Activated naive CD8-positive, alpha-beta T cell treated with anti-CD3 and anti-CD28 coated beads, Interleukin-2, amount 10 ng/mL, durations not matched to agents 7 days and 5 days (primary cell): ENCODE results near the gene IL23A. TPM values are rescaled to one million over a fixed set of nuclear protein-coding genes. Genes with fewer than 3 reads are reported as not detected.

Experiments used
- ATAC-seq: fragments of 150-1000 bp; cut with Tn5 transposase; one replicate; pipeline ENCODE4 v1.10.0; 2021; ENCODE audit warnings: low read depth, moderate library complexity
- POLR2A ChIA-PET: fragments of 350-600 bp; sonication (Branson Sonifier 250); formaldehyde crosslinking; loops from one replicate; lab custom pipeline; 2021; ENCODE audit warnings: antibody characterized with exemption; lab: Charles Lee
- DNase-seq: peaks from one replicate; pipeline ENCODE4 v3.0.0; 2021
- H3K27ac Mint-ChIP-seq: one replicate; pipeline ENCODE4 v1.8.0; 2022; ENCODE audit warnings: mild to moderate bottlenecking, mixed read lengths
- H3K27me3 Mint-ChIP-seq: one replicate; pipeline ENCODE4 v1.8.0; 2022; ENCODE audit warnings: mild to moderate bottlenecking, moderate library complexity, mixed read lengths
- H3K36me3 Mint-ChIP-seq: one replicate; pipeline ENCODE4 v1.8.0; 2021; ENCODE audit warnings: mild to moderate bottlenecking, mixed read lengths
- H3K4me1 Mint-ChIP-seq: one replicate; pipeline ENCODE4 v1.8.0; 2021; ENCODE audit warnings: mixed read lengths
- H3K4me3 Mint-ChIP-seq: one replicate; pipeline ENCODE4 v1.8.0; 2022; ENCODE audit warnings: mild to moderate bottlenecking, moderate library complexity, mixed read lengths
- H3K9me3 Mint-ChIP-seq: one replicate; pipeline ENCODE4 v1.8.0; 2021; ENCODE audit warnings: mixed read lengths
- total RNA-seq, 2 experiments: library from RNA; stranded (reverse); gene quantifications; one replicate each; pipeline ENCODE4 v1.2.3, GENCODE V29; 2021

The IL23A gene
- total RNA-seq, 2 experiments from 2014 or later = 10.2 to 10.9 TPM

DNA sequence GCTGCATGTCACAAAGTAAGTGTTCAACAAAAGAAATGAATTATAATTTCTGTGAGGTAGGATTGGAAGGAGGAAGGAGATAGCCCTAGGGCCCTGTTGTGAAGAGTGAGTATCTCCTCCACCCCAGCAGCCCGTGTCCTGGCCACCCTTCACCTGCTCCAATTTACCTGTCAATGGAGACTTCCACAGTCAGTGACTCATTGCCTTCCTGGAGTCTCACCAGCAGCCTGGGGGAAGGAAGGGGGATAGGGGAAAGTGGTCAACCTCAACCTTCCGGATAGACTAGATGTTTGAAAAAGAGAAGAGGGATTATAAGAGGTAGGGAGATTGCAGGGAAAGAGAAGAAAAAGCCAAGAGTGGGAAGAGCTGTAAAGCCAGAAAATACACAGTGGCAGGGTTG, 12.0 kb downstream of the IL23A start:
- no peak overlapping the region for H3K4me3 Mint-ChIP-seq
- H3K27me3 Mint-ChIP-seq = no peaks in the 10 kb centered on the region
- ATAC-seq = no peak
- H3K27ac Mint-ChIP-seq = no peak overlapping the region
- DNase-seq = no peak
- peaks cover 39% of the 10 kb centered on the region for H3K36me3 Mint-ChIP-seq
- no peaks in the 10 kb centered on the region for H3K9me3 Mint-ChIP-seq
- H3K4me1 Mint-ChIP-seq = peaks cover 3% of the 10 kb centered on the region
- POLR2A ChIA-PET = interaction anchor here (1.0 to 15.3 kb wide), 3 partner anchors 8 to 18 kb away, joined by 4 to 153 read pairs (median 10); partner anchors contain the start of genes IL23A and STAT2

GRCh38 chr12:56351325-56351724, 12.6 kb downstream of the IL23A start:
- Mint-ChIP-seq H3K9me3 (no peaks in the 10 kb centered on the region), H3K27ac (no peak overlapping the region), H3K4me1 (peaks cover 6% of the 10 kb centered on the region), H3K27me3 (no peaks in the 10 kb centered on the region), H3K4me3 (no peak overlapping the region), H3K36me3 (peaks cover 41% of the 10 kb centered on the region)
- ATAC-seq (no peak), DNase-seq (no peak)
- POLR2A ChIA-PET = interaction anchor here (0.8 to 15.3 kb wide), 3 partner anchors 7 to 18 kb away, joined by 3 to 153 read pairs (median 4); partner anchors contain the start of genes IL23A and STAT2

DNA sequence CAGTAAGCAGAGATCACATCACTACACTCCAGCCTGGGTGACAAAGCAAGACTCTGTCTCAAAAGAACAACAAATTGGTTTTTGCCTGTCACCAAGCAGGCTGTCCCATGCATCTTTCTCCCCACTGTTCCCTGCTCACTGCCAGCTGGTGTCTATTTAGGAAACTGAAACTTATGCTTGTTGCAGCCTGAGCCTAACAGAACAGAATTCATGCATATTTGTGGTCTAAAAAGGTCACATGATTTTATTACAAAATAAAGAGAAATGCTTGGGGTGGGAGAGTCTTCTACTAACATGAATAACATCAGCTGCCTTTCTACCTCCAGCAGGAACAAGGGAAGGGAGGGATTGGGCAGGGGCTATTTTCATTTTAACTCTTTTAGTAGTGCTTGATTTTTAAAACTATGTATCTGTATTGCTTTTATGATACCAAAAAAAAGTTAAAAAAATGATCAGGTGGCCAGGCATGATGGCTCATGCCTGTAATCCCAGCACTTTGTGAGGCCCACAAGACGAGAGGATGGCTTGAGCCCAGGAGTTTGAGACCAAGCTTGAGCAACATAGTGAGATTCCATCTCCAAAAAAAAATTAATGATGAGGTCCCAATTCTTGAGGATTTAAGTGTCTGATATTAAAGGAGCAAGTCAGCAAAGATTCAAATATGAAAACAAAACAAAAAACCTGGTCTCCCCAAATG, 20.3 kb downstream of the IL23A start:
- POLR2A ChIA-PET = interaction anchor here (0.6 to 5.4 kb wide), 23 partner anchors 10 to 731 kb away, joined by 3 to 153 read pairs (median 4); partner anchors contain the start of genes ATP5F1B, CNPY2, CS and ESYT1
- no peaks in the 10 kb centered on the region for H3K27me3 Mint-ChIP-seq
- H3K27ac Mint-ChIP-seq = peak overlapping the region; percentile 98
- no peaks in the 10 kb centered on the region for H3K9me3 Mint-ChIP-seq
- DNase-seq (no peak), ATAC-seq (no peak)
- H3K4me1 Mint-ChIP-seq = peaks cover 25% of the 10 kb centered on the region
- H3K4me3 Mint-ChIP-seq = peak overlapping the region; percentile 98
- H3K36me3 Mint-ChIP-seq = peaks cover 15% of the 10 kb centered on the region

DNA sequence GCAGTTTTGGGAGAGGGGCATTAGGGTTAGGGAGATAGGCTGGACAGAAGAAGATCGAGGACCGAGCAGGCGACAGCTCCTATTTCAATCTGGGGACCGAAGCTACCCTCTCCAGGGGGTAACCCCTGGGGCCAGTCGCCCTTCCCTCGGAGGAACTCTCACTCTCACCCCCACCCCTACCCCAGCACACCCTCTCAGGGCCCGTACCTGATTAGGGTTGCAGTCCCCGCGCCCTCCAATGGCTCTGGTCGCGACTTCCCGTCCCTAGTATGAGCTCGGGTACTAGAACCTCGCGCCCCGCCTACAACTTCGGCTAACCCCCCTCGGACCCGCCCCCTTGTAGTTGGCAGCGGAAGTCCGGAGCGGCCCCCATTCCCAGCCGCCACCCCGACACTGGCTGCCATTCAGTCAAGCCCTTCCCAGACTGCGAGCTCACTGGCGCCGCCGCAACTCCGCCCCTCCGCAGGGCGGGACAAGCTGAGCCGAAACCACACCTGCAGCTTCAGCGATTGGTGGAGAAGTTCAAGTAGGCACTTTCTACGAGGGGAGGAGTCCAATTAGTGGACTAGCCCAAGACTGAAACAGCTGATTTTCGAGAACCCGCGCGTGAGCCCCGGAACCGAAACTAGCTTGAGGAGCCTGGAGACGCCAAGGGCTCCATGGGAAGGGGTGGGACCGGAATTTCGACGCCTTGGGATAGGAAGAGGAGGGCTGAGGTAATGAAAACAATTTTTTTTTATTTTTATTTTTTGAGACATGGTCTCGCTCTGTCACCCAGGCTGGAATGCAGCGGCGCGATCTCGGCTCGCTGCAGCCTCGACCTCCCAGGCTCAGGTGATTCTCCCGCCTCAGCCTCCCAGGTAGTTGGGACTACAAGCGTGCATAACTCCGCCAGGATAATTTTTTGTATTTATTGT, 21.4 kb downstream of the IL23A start, which contains the start of gene STAT2:
TSS of gene STAT2 (minus strand) at position 257 of the 917 bp plus-strand sequence. CDS start 3,536 bp downstream, outside the sequence.
- POLR2A ChIA-PET = interaction anchor here (0.5 to 5.4 kb wide), 34 partner anchors 9 to 729 kb away, joined by 3 to 153 read pairs (median 4); partner anchors contain the start of genes ATP5F1B, BAZ2A, CD63 and CNPY2
- H3K27ac Mint-ChIP-seq = peak within 1 kb of the TSS; percentile 98
- H3K4me1 Mint-ChIP-seq = peaks cover 25% of the 10 kb centered on the region
- DNase-seq = peak; percentile 99
- no peaks in the 10 kb centered on the region for H3K9me3 Mint-ChIP-seq
- H3K4me3 Mint-ChIP-seq = peak within 1 kb of the TSS; percentile 98
- H3K27me3 Mint-ChIP-seq = no peaks in the 10 kb centered on the region
- ATAC-seq = peak; percentile 95
- peaks cover 13% of the 10 kb centered on the region for H3K36me3 Mint-ChIP-seq

- POLR2A ChIA-PET = interaction anchor here (1.3 to 3.7 kb wide), 2 partner anchors 23 to 45 kb away, joined by 4 to 52 read pairs; partner anchors contain the start of genes CNPY2 and IL23A
- H3K27ac Mint-ChIP-seq = peak overlapping the region; percentile 98
- DNase-seq = no peak
- H3K4me1 Mint-ChIP-seq = peaks cover 22% of the 10 kb centered on the region
- peaks cover 8% of the 10 kb centered on the region for H3K36me3 Mint-ChIP-seq
- peak overlapping the region; percentile 98 for H3K4me3 Mint-ChIP-seq
- ATAC-seq = no peak
- H3K27me3 Mint-ChIP-seq = no peaks in the 10 kb centered on the region
- H3K9me3 Mint-ChIP-seq = no peaks in the 10 kb centered on the region
These were observed 22.9 kb downstream of the IL23A start for GRCh38 chr12:56361487-56362129.

DNA sequence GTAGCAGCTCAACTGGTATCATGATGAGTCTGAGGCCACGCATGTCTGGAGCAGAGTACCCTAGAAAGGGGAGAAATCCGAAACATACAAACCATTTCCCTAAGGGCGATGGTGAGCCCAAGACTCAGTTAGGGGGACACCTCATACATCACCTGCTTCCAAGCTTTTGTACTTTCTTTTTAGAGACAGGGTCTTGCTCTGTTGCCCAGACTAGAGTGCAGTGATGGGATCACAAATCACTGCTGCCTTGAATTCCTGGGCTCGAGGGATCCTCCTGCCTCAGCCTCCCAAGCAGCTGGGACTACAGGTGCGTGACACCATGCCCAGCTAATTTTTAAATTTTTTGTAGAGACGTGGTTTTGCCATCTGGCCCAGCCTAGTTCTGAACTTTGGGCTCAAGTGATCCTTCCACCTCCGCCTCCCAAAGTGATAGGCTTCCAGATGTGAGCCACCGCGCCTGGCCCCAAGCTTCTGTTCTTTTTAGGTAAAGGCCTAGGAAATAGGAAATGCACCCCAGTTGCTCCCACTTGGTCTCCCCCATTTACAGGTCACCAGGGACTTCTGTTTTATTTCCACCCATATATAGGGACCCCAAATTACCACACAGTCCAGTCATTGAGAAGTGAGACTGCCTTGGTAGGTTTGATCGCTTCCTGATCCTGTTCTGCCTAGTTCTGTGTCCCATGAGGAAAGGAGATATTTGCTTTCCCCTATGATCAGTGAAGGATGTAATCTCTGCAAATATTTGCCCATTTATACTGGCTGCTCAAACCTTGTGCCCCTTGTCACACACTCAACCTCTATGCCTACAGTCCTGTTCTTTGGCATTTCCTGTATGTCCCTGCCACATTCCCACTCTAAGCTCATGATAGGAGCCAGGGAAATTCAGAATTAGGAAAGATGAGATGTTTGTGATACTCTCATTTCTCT, 23.7 kb downstream of the IL23A start, which contains the start of gene APOF:
TSS of gene APOF (minus strand) at position 728 of the 930 bp plus-strand sequence. CDS start at position 616, 112 bp downstream.
- POLR2A ChIA-PET = interaction anchor here (1.3 kb wide), 1 partner anchor 24 kb away, joined by 4 read pairs; the partner anchor contains the start of gene IL23A
- peak within 1 kb of the TSS; percentile 98 for H3K4me3 Mint-ChIP-seq
- DNase-seq (no peak), ATAC-seq (no peak)
- H3K9me3 Mint-ChIP-seq = no peaks in the 10 kb centered on the region
- peaks cover 22% of the 10 kb centered on the region for H3K4me1 Mint-ChIP-seq
- H3K27me3 Mint-ChIP-seq = peaks cover 2% of the 10 kb centered on the region
- peaks cover 8% of the 10 kb centered on the region for H3K36me3 Mint-ChIP-seq
- peak within 1 kb of the TSS; percentile 98 for H3K27ac Mint-ChIP-seq

DNA sequence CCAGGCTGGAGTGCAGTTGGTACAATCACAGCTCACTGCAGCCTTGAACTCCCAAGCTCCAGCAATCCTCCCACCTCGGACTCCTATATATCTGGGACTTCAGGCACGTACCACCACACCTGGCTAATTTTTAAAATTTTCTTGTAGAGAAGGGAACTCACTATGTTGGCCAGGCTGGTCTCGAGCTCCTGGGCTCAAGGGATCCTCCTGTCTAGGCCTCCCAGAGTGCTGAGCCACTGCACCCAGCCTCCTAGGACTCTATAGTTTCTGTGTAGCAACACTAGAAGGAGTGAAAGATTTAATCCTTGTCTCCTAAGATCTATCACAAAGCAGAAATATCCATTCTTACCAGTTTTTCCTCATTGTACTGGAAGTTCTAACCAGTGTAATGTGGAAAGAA, 28.3 kb downstream of the IL23A start:
- POLR2A ChIA-PET = interaction anchor here (0.7 kb wide), 1 partner anchor 147 kb away, joined by 4 read pairs; no protein-coding TSS in a partner anchor
- Mint-ChIP-seq H3K27ac (no peak overlapping the region), H3K9me3 (no peaks in the 10 kb centered on the region), H3K4me1 (no peaks in the 10 kb centered on the region), H3K4me3 (no peak overlapping the region), H3K27me3 (peaks cover 6% of the 10 kb centered on the region), H3K36me3 (no peaks in the 10 kb centered on the region)
- DNase-seq = no peak
- ATAC-seq = no peak

DNA sequence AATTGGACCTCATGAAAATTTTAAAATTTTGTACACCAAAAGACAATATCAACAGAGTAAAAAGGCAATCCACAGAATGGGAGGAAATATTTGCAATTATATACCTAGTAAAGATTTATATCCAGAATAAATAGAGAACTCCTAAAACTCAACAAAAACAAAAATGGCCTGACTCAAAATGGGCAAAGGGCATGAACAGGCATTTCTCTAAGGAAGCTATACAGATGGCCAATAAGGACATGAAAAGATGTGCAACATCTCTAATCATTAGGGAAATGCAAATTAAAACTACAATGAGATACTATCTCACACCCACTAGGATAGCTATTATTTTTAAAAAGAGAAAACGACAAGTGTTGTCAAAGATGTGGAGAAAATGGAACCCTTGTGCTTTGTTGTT, 34.8 kb downstream of the IL23A start:
- H3K36me3 Mint-ChIP-seq = no peaks in the 10 kb centered on the region
- peaks cover 4% of the 10 kb centered on the region for H3K9me3 Mint-ChIP-seq
- no peak overlapping the region for H3K4me3 Mint-ChIP-seq
- peaks cover 1% of the 10 kb centered on the region for H3K4me1 Mint-ChIP-seq
- H3K27me3 Mint-ChIP-seq = peaks cover 19% of the 10 kb centered on the region
- POLR2A ChIA-PET = no interaction called here
- H3K27ac Mint-ChIP-seq = no peak overlapping the region
- DNase-seq (no peak), ATAC-seq (no peak)

DNA sequence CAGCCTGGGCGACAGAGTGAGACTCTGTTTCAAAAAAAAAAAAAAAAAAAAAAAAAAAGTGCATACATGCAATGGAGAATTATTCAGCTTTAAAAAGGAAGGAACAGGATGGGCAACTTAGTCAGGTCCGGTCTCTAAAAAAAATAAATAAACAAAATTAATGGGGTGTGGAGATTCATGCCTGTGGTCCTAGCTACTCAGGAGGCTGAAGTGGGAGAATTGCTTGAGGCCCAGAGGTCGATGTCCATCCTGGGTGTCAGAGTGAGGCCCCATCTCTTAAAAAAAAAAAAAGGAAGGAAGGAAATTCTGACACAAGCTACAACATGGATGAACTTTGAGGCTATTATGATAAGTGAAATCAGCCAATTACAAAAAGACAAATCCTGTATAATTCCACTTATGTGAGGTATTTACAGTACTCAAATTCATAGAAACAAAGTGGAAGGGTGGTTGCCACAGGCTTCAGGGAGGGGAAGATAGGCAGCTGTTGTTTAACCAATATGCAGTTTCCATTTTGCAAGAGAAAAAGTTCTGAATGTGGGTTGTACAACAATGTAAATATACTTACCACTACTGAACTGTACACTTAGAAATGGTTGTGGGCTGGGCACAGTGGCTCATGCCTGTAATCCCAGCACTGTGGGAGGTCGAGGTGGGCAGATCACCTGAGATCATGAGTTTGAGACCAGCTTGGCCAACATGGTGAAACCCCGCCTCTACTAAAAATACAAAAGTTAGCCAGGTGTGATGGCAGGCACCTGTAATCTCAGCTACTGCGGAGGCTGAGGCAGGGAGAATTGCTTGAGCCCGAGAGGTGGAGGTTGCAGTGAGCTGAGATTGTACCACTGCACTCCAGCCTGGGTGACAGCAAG, 36.3 kb downstream of the IL23A start:
- ATAC-seq (no peak), DNase-seq (no peak)
- no peak overlapping the region for H3K4me3 Mint-ChIP-seq
- POLR2A ChIA-PET = interaction anchor here (0.6 to 0.8 kb wide), 3 partner anchors 9 to 31 kb away, joined by 3 to 5 read pairs (median 5); no protein-coding TSS in a partner anchor
- no peaks in the 10 kb centered on the region for H3K36me3 Mint-ChIP-seq
- peaks cover 18% of the 10 kb centered on the region for H3K27me3 Mint-ChIP-seq
- no peak overlapping the region for H3K27ac Mint-ChIP-seq
- H3K4me1 Mint-ChIP-seq = peaks cover 1% of the 10 kb centered on the region
- peaks cover 4% of the 10 kb centered on the region for H3K9me3 Mint-ChIP-seq

DNA sequence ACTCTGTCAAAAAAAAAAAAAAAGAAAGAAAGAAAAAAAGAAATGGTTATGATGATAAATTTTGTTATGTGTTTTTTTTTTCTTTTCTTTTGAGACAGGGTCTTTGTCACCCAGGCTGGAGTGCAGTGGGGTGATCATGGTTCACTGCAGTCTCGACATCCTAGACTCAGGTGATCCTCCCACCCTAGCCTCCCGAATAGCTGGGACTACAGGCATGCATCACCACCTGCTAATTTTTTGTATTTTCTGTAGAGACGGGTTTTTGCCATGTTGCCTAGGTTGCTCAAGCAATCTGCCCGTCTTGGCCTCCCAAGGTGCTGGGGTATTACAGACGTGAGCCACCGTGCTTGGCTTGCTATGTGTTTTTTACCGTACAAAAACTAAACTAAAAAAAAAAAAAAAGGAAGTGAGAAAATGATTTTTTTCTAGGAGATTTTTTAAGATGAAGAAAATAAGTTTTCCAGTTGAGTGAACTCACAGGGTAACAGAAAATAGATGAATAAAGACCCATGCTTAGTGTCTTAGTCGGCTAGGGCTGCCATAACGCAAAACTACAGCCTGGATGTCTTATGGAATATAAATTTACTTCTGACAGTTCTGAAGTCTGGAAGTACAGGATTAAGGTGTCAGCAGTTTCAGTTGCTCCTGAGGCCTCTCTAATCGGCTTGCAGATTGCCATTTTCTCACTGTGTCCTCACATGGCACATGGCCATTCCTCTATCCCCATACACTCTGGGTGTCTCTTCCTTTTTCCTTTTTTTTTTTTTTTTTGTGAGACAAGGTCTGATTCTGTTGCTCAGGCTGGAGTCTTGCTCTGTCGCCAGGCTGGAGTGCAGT, 37.1 kb downstream of the IL23A start:
- ATAC-seq = no peak
- H3K36me3 Mint-ChIP-seq = no peaks in the 10 kb centered on the region
- no peak for DNase-seq
- POLR2A ChIA-PET = no interaction called here
- peaks cover 1% of the 10 kb centered on the region for H3K4me1 Mint-ChIP-seq
- no peak overlapping the region for H3K4me3 Mint-ChIP-seq
- no peak overlapping the region for H3K27ac Mint-ChIP-seq
- H3K27me3 Mint-ChIP-seq = peaks cover 15% of the 10 kb centered on the region
- peaks cover 4% of the 10 kb centered on the region for H3K9me3 Mint-ChIP-seq
